Testis (tissue), 3 donors: ENCODE data around the gene HS1BP3. TPM values are rescaled to one million over a fixed set of nuclear protein-coding genes. Genes with fewer than 3 reads are reported as not detected.
A peak's percentile ranks its signal among the peaks of the same experiment; 100 is the strongest.

ENCODE experiments used
- DNase-seq: peaks from one replicate; pipeline ENCODE4 v3.0.0-alpha.2; 2019
- H3K27ac ChIP-seq, 2 donors: fragments of 200-600 bp; sonication (generic); one replicate each; pipeline ENCODE4 v1.5.1; 2019
- H3K27me3 ChIP-seq: fragments of 200-600 bp; sonication (generic); one replicate; pipeline ENCODE4 v1.5.1; 2019
- H3K36me3 ChIP-seq: fragments of 200-600 bp; sonication (generic); one replicate; pipeline ENCODE4 v1.5.1; 2017; ENCODE audit warnings: low read depth; ENCODE audit errors: missing control alignments
- H3K4me1 ChIP-seq: fragments of 200-600 bp; sonication (generic); one replicate; pipeline ENCODE4 v1.5.1; 2019
- H3K4me3 ChIP-seq, 2 donors: fragments of 200-600 bp; sonication (generic); one replicate each; pipeline ENCODE4 v1.5.1; 2017 to 2019
- H3K9me3 ChIP-seq: fragments of 200-600 bp; sonication (generic); one replicate; pipeline ENCODE4 v1.5.1; 2017
- CTCF ChIP-seq, 3 experiments: fragments of 450-650 bp in 2 of 3; fragments of 200-600 bp in 1 of 3; sonication (generic) in 1 of 3; IDR thresholded peaks; one replicate each; pipeline ENCODE4 v1.5.1; 2016 to 2019; ENCODE audit warnings: antibody characterized with exemption in 3 of 3, mild to moderate bottlenecking in 2 of 3, moderate library complexity in 1 of 3
- POLR2A ChIP-seq: fragments of 450-650 bp; IDR thresholded peaks from one replicate; pipeline ENCODE4 v1.6.1; 2017; ENCODE audit warnings: antibody characterized with exemption, mild to moderate bottlenecking, moderate library complexity
- WGBS, 2 donors: methylation state at CpG; one replicate each; pipeline ENCODE4 v1.1.5; 2018; 5-methylcytosine and 5-hydroxymethylcytosine counted together
- intact Hi-C: fragments of 100-400 bp; cut with DNase I; formaldehyde crosslinking; loops from one replicate; pipeline ENCODE4 v1.15.1; 2023; ENCODE audit warnings: low total_unique reads
- polyA plus RNA-seq: library from polyadenylated mRNA; stranded (reverse); fragments of 350-450 nt; fragmentation: Illumina TruSeq; extraction: RNeasy Lipid Tissue Mini Kit (QIAGEN cat#74804); gene quantifications from one replicate; pipeline ENCODE4 v1.2.3, GENCODE V29; 2014; ENCODE audit warnings: low read depth, low replicate concordance; ENCODE audit not compliant: insufficient read depth
- total RNA-seq, 2 donors: library from RNA; depleted of rRNA; stranded (reverse); fragments of >200 nt; gene quantifications; one replicate each; pipeline ENCODE4 v1.2.3, GENCODE V29; 2016

Gene HS1BP3
- total and polyA plus RNA-seq, 3 donors from 2014 or later = 23.5 to 31.6 (median 25.0) TPM

GRCh38 chr2:20684581-20685063 is 33.7 kb upstream of the HS1BP3 start:
- no peak for DNase-seq
- H3K27me3 ChIP-seq = no peaks in the 10 kb centered on the region
- H3K4me1 ChIP-seq = no peaks in the 10 kb centered on the region
- TF ChIP-seq POLR2A = no peak
- no peak for TF ChIP-seq CTCF (IDR thresholded peaks at IDR 0.05)
- no peak overlapping the region for H3K27ac ChIP-seq
- no peak overlapping the region for H3K4me3 ChIP-seq
- H3K36me3 ChIP-seq = no peaks in the 10 kb centered on the region
- intact Hi-C loops = no loop called here
- 88 to 94% methylated on average over 6 of the region's 6 CpGs for WGBS, 2 donors
- H3K9me3 ChIP-seq = no peaks in the 10 kb centered on the region

GRCh38 chr2:20682167-20682920 is 31.4 kb upstream of the HS1BP3 start:
- TF ChIP-seq CTCF (IDR thresholded peaks at IDR 0.05) (peak in 2 of 3 experiments; percentile 21 to 27), POLR2A (no peak)
- intact Hi-C loops = no loop called here

GRCh38 chr2:20680744-20681375 is 30.0 kb upstream of the HS1BP3 start:
- no peaks in the 10 kb centered on the region for H3K4me1 ChIP-seq
- no peak overlapping the region for H3K27ac ChIP-seq
- no peaks in the 10 kb centered on the region for H3K27me3 ChIP-seq
- H3K36me3 ChIP-seq = no peaks in the 10 kb centered on the region
- WGBS, 2 donors = 83 to 95% methylated on average over 8 to 10 of the region's 10 CpGs
- no peak overlapping the region for H3K4me3 ChIP-seq
- intact Hi-C loops = no loop called here
- no peaks in the 10 kb centered on the region for H3K9me3 ChIP-seq
- DNase-seq = no peak
- no peak for TF ChIP-seq CTCF (IDR thresholded peaks at IDR 0.05)
- no peak for TF ChIP-seq POLR2A

More at GRCh38 chr2:20682167-20682920, 31.4 kb upstream of the HS1BP3 start:
- Histone ChIP-seq H3K4me1 (no peaks in the 10 kb centered on the region), H3K9me3 (no peaks in the 10 kb centered on the region), H3K4me3 (no peak overlapping the region), H3K27ac (no peak overlapping the region), H3K27me3 (no peaks in the 10 kb centered on the region), H3K36me3 (no peaks in the 10 kb centered on the region)
- DNase-seq = no peak
- 80 to 82% methylated on average over 7 of the region's 7 CpGs for WGBS, 2 donors

- intact Hi-C loops = no loop called here
- TF ChIP-seq CTCF (IDR thresholded peaks at IDR 0.05) (no peak), POLR2A (no peak)
Observed at GRCh38 chr2:20678780-20679179, 27.9 kb upstream of the HS1BP3 start.

More at GRCh38 chr2:20678780-20679179, 27.9 kb upstream of the HS1BP3 start:
- DNase-seq = no peak
- Histone ChIP-seq H3K27me3 (no peaks in the 10 kb centered on the region), H3K27ac (no peak overlapping the region), H3K4me1 (peaks cover 4% of the 10 kb centered on the region), H3K4me3 (no peak overlapping the region), H3K36me3 (no peaks in the 10 kb centered on the region), H3K9me3 (no peaks in the 10 kb centered on the region)
- 86 to 89% methylated on average over 2 of the region's 2 CpGs for WGBS, 2 donors
